Heart right ventricle (tissue), 16 donors: Measurements from ENCODE around the gene SNAPIN. TPM values are rescaled to one million over a fixed set of nuclear protein-coding genes. Genes with fewer than 3 reads are reported as not detected.

Source experiments
- ATAC-seq, 8 donors: fragments of 200-7000 bp; cut with Tn5 transposase; one replicate each; pipeline ENCODE4 v1.9.1; 2020; ENCODE audit warnings: mild to moderate bottlenecking in 8 of 8, moderate library complexity in 8 of 8, moderate number of reproducible peaks in 1 of 8
- DNase-seq, 2 donors: peaks; one replicate each; pipeline ENCODE4 v3.0.0-alpha.2; 2020
- H3K27ac ChIP-seq, 10 donors: fragments of 200-600 bp; sonication (generic) in 2 of 10; one replicate each; pipeline versions ENCODE4 v1.5.0 to v1.8.0; 2020 to 2022; ENCODE audit warnings: mild to moderate bottlenecking in 3 of 10
- H3K27me3 ChIP-seq, 7 donors: fragments of 200-600 bp; one replicate each; pipeline ENCODE4 v1.8.0; 2021 to 2022; ENCODE audit warnings: mild to moderate bottlenecking in 2 of 7
- H3K36me3 ChIP-seq, 9 donors: fragments of 200-600 bp; sonication (generic) in 1 of 9; one replicate each; pipeline versions ENCODE4 v1.5.0 to v1.8.0; 2020 to 2022; ENCODE audit warnings: mild to moderate bottlenecking in 2 of 9
- H3K4me1 ChIP-seq, 9 donors: fragments of 200-600 bp; sonication (generic) in 1 of 9; one replicate each; pipeline versions ENCODE4 v1.5.0 to v1.8.0; 2020 to 2022; ENCODE audit warnings: mild to moderate bottlenecking in 4 of 9
- H3K4me3 ChIP-seq, 10 donors: fragments of 200-600 bp; sonication (generic) in 2 of 10; one replicate each; pipeline versions ENCODE4 v1.5.0 to v1.8.0; 2020 to 2022; ENCODE audit warnings: mild to moderate bottlenecking in 7 of 10, moderate library complexity in 2 of 10
- H3K9me3 ChIP-seq, 11 donors: fragments of 200-600 bp in 10 of 11; sonication (generic) in 2 of 11; one replicate each; pipeline versions ENCODE4 v1.5.0 to v1.8.0; 2013 to 2022; ENCODE audit warnings: mild to moderate bottlenecking in 2 of 11, control low read depth in 1 of 11, moderate library complexity in 1 of 11
- CTCF ChIP-seq, 9 donors: fragments of 200-600 bp; sonication (generic) in 2 of 9; IDR thresholded peaks; one replicate each; pipeline versions ENCODE4 v1.5.0 to v1.8.0; 2021 to 2022; ENCODE audit warnings: antibody characterized with exemption in 9 of 9, mild to moderate bottlenecking in 5 of 9, moderate library complexity in 1 of 9
- WGBS, 2 donors: extraction: QIAGEN DNeasy Blood & Tissue Kit; methylation state at CpG; one replicate each; pipeline ENCODE4 v1.1.7; 2013; ENCODE audit warnings: inconsistent platforms in 1 of 2; 5-methylcytosine and 5-hydroxymethylcytosine counted together
- intact Hi-C, 10 donors: fragments of 100-400 bp; cut with DNase I; formaldehyde crosslinking; loops; one replicate each; pipeline versions ENCODE4 v1.11.1 to v1.14.2; 2022
- polyA plus RNA-seq, 2 donors: library from polyadenylated mRNA; stranded (reverse); fragments of 200-250 nt; gene quantifications; one replicate each; pipeline ENCODE4 v1.2.3, GENCODE V29; 2013
- total RNA-seq, 10 donors: library from RNA; stranded (reverse); fragmentation: NEBNext Ultra II Directional in 3 of 10; extraction: Animal tissue kit (Norgen Biotek cat#: 25700) in 3 of 10; gene quantifications; one replicate each; pipeline versions ENCODE4 v1.2.1 to v1.2.4, GENCODE V29; 2021 to 2023
- donor health status: Arrhythmogenic right ventricular cardiomyopathy.
- donor health status: ischemic (EF 13 %, LVEDD 7.1; RV severe dilation, severe dysfunction).
- donor health status: healthy with polysubstance abuse.
- donor health status: DM: no; HTN: yes; CAD: no.
- donor health status: DM: no; HTN: no; CAD: no.
- donor health status: ischemic (EF 25% LVEDD 6.9; RV normal size, moderate dysfunction).
- donor health status: ischemic (EF 25% LVEDD 5.7; RV mildly dilated, moderate dysfunction).
- donor health status: healthy.
- donor health status: DM: yes; HTN: yes; CAD: no.
- donor health status: Ischemic cardiomyopathy.
- donor health status: ischemic (EF 35%, LVEDD 5.7; RV mildly dilated, moderate dysfunction).
- donor health status: nonischemic (EF 11% LVEDD 7.7; RV severe dilation, severe dysfunction).
- donor health status: DM: yes; HTN: yes; CAD: no.
- donor health status: PGD.
- donor health status: ischemic (EF 29% LVEDD 5.4; RV normal size, mild dysfunction).
- donor health status: nonischemic (EF 23%, LVEDD 6.1; RV moderate dilation, normal function).

The SNAPIN gene
- total and polyA plus RNA-seq, 12 donors: 38.6 to 83.3 (median 71.2) TPM

GRCh38 chr1:153612755-153613331 lies 45.7 kb upstream of the SNAPIN start, which contains the start of gene S100A16:
Gene S100A16, minus strand, starts transcription at chr1:153613137. Its CDS starts 4,986 bp downstream, at chr1:153608151.
- Histone ChIP-seq H3K27ac (peak within 1 kb of the TSS; percentile 41 to 91 (median 86)), H3K4me1 (peaks cover 13 to 66% (median 42%) of the 10 kb centered on the region in 9 donors), H3K9me3 (no peaks in the 10 kb centered on the region), H3K4me3 (peak within 1 kb of the TSS; percentile 30 to 67 (median 58)), H3K27me3 (no peaks in the 10 kb centered on the region), H3K36me3 (peaks cover 0 to 1% (median 0%) of the 10 kb centered on the region in 9 donors)
- ATAC-seq (peak; percentile 53 to 84 (median 72)), DNase-seq (peak; percentile 74 to 80)
- intact Hi-C loops: loop anchor here in 2 of 10 donors (5.0 to 10.0 kb wide), 2 partner anchors 78 to 81 kb away; partner anchors contain the start of gene S100A6 (in 1 of the 2)
- 37 to 43% methylated on average over 9 of the region's 9 CpGs for WGBS, 2 donors
- no peak for TF ChIP-seq CTCF (IDR thresholded peaks at IDR 0.05)

- no peak for ATAC-seq
- no peaks in the 10 kb centered on the region for H3K9me3 ChIP-seq
- DNase-seq: no peak
- WGBS, 2 donors: 85% methylated on average over 5 of the region's 5 CpGs
- intact Hi-C loops: loop anchor here in 2 of 10 donors (5.0 to 10.0 kb wide), 2 partner anchors 79 to 81 kb away; partner anchors contain the start of gene S100A6 (in 1 of the 2)
- H3K27me3 ChIP-seq: no peaks in the 10 kb centered on the region
- H3K4me1 ChIP-seq: peaks cover 14 to 62% (median 44%) of the 10 kb centered on the region in 9 donors
- TF ChIP-seq CTCF (IDR thresholded peaks at IDR 0.05): no peak
- peak overlapping the region in 6 of 10 donors; percentile 49 to 67 (median 62) for H3K4me3 ChIP-seq
- peaks cover 0 to 5% (median 0%) of the 10 kb centered on the region in 9 donors for H3K36me3 ChIP-seq
- H3K27ac ChIP-seq: peak overlapping the region in 9 of 10 donors; percentile 41 to 91 (median 87)
These were observed 45.1 kb upstream of the SNAPIN start for GRCh38 chr1:153613406-153613805.

GRCh38 chr1:153614189-153614900 lies 44.2 kb upstream of the SNAPIN start:
- intact Hi-C loops: loop anchor here in 2 of 10 donors (5.0 to 10.0 kb wide), 2 partner anchors 80 to 82 kb away; partner anchors contain the start of gene S100A6 (in 1 of the 2)
- H3K4me1 ChIP-seq: peaks cover 12 to 54% (median 40%) of the 10 kb centered on the region in 9 donors
- no peak for ATAC-seq
- TF ChIP-seq CTCF (IDR thresholded peaks at IDR 0.05): no peak
- DNase-seq: no peak
- no peaks in the 10 kb centered on the region for H3K27me3 ChIP-seq
- no peak overlapping the region for H3K4me3 ChIP-seq
- H3K27ac ChIP-seq: peak overlapping the region in 1 of 10 donors; percentile 3
- 81 to 94% methylated on average over 2 of the region's 2 CpGs for WGBS, 2 donors
- H3K9me3 ChIP-seq: no peaks in the 10 kb centered on the region
- H3K36me3 ChIP-seq: peaks cover 0 to 14% (median 6%) of the 10 kb centered on the region in 9 donors

- no peaks in the 10 kb centered on the region for H3K9me3 ChIP-seq
- H3K36me3 ChIP-seq: peaks cover 0 to 20% (median 9%) of the 10 kb centered on the region in 9 donors
- 94 to 95% methylated on average over 7 of the region's 7 CpGs for WGBS, 2 donors
- no peak for TF ChIP-seq CTCF (IDR thresholded peaks at IDR 0.05)
- H3K27me3 ChIP-seq: no peaks in the 10 kb centered on the region
- peaks cover 6 to 49% (median 34%) of the 10 kb centered on the region in 9 donors for H3K4me1 ChIP-seq
- no peak overlapping the region for H3K4me3 ChIP-seq
- intact Hi-C loops: loop anchor here in 8 of 10 donors (5.0 to 10.0 kb wide), 5 partner anchors 38 to 103 kb away; partner anchors contain the start of gene S100A6 (in 1 of the 8)
- no peak overlapping the region for H3K27ac ChIP-seq
- DNase-seq (no peak), ATAC-seq (no peak)
These were observed 43.6 kb upstream of the SNAPIN start for GRCh38 chr1:153614906-153615305.
